Breast epithelium (tissue), 3 donors: ENCODE results near the gene AHDC1.

Experiments
- CTCF ChIP-seq, 3 donors: fragments of 450-650 bp; IDR thresholded peaks; one replicate each; pipeline ENCODE4 v1.5.1; 2016 to 2017; ENCODE audit warnings: antibody characterized with exemption in 3 of 3, mild to moderate bottlenecking in 3 of 3, moderate library complexity in 3 of 3
- POLR2A ChIP-seq: fragments of 450-650 bp; IDR thresholded peaks from one replicate; pipeline ENCODE4 v1.6.1; 2016; ENCODE audit warnings: antibody characterized with exemption, mild to moderate bottlenecking, moderate library complexity
- POLR2AphosphoS5 ChIP-seq, 3 donors: sonication (generic); formaldehyde crosslinking; IDR thresholded peaks; one replicate each; pipeline ENCODE4 v1.6.1; 2017; ENCODE audit warnings: antibody characterized with exemption in 3 of 3

- TF ChIP-seq CTCF (IDR thresholded peaks at IDR 0.05) (no peak), POLR2A (no peak), POLR2AphosphoS5 (IDR thresholded peaks at IDR 0.05) (no peak)
Measured at GRCh38 chr1:27618341-27619082, 14.6 kb upstream of the AHDC1 start.
